BLaER1 treated with 17β-estradiol and CSF1 and Interleukin-3, amounts not matched to agents 10 nM and 100 nM (cell line): ENCODE results near the gene DCLRE1C.
"Not testable (repeated sequence)": the region's sequence is repeated elsewhere in the genome, so short reads cannot be mapped to it uniquely, and the experiment has no call there.

ENCODE experiments used
- H3K27ac ChIP-seq, 11 experiments: shearing (Covaris generic); formaldehyde crosslinking; 2 replicates each; pipeline ENCODE4 v1.8.1; 2022
- H3K27me3 ChIP-seq, 11 experiments: shearing (Covaris generic); formaldehyde crosslinking; 2 replicates each; pipeline ENCODE4 v1.8.1; 2022
- H3K36me3 ChIP-seq, 11 experiments: shearing (Covaris generic); formaldehyde crosslinking; 2 replicates each; pipeline ENCODE4 v1.8.1; 2022
- H3K4me1 ChIP-seq, 10 experiments: shearing (Covaris generic); formaldehyde crosslinking; 2 replicates each; pipeline ENCODE4 v1.8.1; 2022
- H3K4me2 ChIP-seq, 11 experiments: shearing (Covaris generic); formaldehyde crosslinking; 2 replicates each; pipeline ENCODE4 v1.8.1; 2022
- H3K4me3 ChIP-seq, 10 experiments: shearing (Covaris generic); formaldehyde crosslinking; 2 replicates each; pipeline ENCODE4 v1.8.1; 2022
- H3K9ac ChIP-seq, 11 experiments: shearing (Covaris generic); formaldehyde crosslinking; 2 replicates each; pipeline ENCODE4 v1.8.1; 2022
- H3K9me3 ChIP-seq, 11 experiments: shearing (Covaris generic); formaldehyde crosslinking; replicated peaks in 1 of 11; 2 replicates each; pipeline ENCODE4 v1.8.1; 2022
- H4K20me1 ChIP-seq, 11 experiments: shearing (Covaris generic); formaldehyde crosslinking; 2 replicates each; pipeline ENCODE4 v1.8.1; 2022
- Cebpa-rat ChIP-seq, 11 experiments: shearing (Covaris generic); IDR thresholded peaks; 2 replicates each; pipeline ENCODE4 v1.8.1; 2022

Gene DCLRE1C

DNA sequence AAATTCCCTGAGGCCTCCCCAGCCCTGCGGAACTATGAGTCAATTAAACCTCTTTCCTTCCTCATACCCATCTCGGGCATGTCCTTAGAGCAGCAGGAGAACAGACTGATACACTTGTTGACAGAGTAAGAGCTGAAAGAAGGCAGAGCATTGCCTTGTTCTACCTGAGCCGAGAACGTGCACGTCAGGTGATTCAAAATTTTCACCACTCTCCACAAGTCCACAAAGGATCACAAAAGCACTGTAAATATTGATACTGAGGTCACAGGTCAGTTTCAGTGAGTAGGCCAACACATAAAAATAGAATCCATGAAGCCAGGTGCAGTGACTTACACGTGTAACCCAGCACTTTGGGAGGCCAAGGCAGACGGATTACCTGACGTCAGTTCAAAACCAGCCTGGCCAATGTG is 27.8 kb downstream of the DCLRE1C start:
- Histone ChIP-seq H3K4me3 (no peak overlapping the region), H3K27me3 (no peaks in the 10 kb centered on the region), H3K4me1 (peaks cover 0 to 16% (median 3%) of the 10 kb centered on the region in 10 experiments; a peak in 8 of 20 replicates), H3K36me3 (peaks cover 91 to 98% (median 97%) of the 10 kb centered on the region in 11 experiments), H3K9ac (no peak overlapping the region), H3K27ac (no peak overlapping the region), H4K20me1 (peaks cover 0 to 10% (median 0%) of the 10 kb centered on the region in 11 experiments; a peak in 6 of 22 replicates), H3K9me3 (no peaks in the 10 kb centered on the region; a peak in 1 of 22 replicates), H3K4me2 (no peak overlapping the region)
- no peak for TF ChIP-seq Cebpa-rat (IDR thresholded peaks at IDR 0.05)

DNA sequence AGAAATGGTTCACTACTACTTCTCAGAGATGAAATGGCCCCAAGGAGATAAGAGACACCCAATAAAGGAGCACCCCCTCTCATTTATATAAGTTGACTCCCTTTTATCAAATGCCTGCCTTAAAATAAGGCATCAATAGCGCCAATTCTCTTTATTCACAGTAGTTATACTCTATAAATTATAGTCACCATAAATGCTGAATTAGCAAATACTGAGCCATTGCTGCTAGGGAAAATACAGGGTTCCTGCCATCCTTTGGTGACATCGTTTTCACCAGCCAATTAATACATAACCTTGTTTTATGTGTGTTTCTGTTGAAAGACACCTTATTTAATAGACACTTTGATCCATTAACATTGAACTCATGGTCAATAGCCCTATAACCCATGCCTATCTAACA is 28.6 kb downstream of the DCLRE1C start:
- H3K9me3 ChIP-seq: peaks cover 0 to 7% (median 2%) of the 10 kb centered on the region in 11 experiments; a peak in 7 of 22 replicates
- H4K20me1 ChIP-seq: peaks cover 0 to 10% (median 0%) of the 10 kb centered on the region in 11 experiments; a peak in 6 of 22 replicates
- no peak overlapping the region for H3K27ac ChIP-seq
- no peak for TF ChIP-seq Cebpa-rat (IDR thresholded peaks at IDR 0.05)
- no peak overlapping the region for H3K4me2 ChIP-seq
- no peaks in the 10 kb centered on the region for H3K27me3 ChIP-seq
- H3K36me3 ChIP-seq: peaks cover 91 to 98% (median 97%) of the 10 kb centered on the region in 11 experiments
- H3K4me1 ChIP-seq: peaks cover 0 to 16% (median 3%) of the 10 kb centered on the region in 10 experiments; a peak in 8 of 20 replicates
- no peak overlapping the region for H3K4me3 ChIP-seq
- H3K9ac ChIP-seq: no peak overlapping the region

DNA sequence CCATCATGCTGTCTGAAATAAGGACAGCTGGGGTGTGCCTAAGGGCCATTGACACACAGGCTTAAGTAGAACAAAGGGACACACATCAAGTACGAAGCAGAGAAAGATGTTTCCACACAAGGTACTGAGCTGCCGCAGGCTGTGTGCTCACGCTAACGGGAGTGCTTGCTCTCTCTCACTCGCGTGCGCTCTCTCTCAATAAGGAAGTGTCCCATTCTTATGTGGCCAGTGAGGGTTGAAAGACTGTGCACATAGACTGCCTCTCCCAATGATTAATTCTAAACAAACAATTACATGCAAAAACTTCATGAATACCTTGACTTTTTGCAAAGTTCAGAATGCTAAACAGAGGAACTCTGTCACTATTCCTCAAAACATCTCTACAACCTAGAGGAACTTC is 29.9 kb downstream of the DCLRE1C start:
- Histone ChIP-seq H3K4me2 (no peak overlapping the region), H3K27me3 (no peaks in the 10 kb centered on the region), H3K4me1 (peaks cover 0 to 16% (median 3%) of the 10 kb centered on the region in 10 experiments; a peak in 8 of 20 replicates), H4K20me1 (peaks cover 0 to 10% (median 0%) of the 10 kb centered on the region in 11 experiments; a peak in 6 of 22 replicates), H3K9me3 (peaks cover 6 to 18% (median 14%) of the 10 kb centered on the region in 11 experiments), H3K4me3 (no peak overlapping the region), H3K36me3 (peaks cover 91 to 98% (median 97%) of the 10 kb centered on the region in 11 experiments), H3K9ac (no peak overlapping the region), H3K27ac (no peak overlapping the region)
- TF ChIP-seq Cebpa-rat (IDR thresholded peaks at IDR 0.05): no peak

DNA sequence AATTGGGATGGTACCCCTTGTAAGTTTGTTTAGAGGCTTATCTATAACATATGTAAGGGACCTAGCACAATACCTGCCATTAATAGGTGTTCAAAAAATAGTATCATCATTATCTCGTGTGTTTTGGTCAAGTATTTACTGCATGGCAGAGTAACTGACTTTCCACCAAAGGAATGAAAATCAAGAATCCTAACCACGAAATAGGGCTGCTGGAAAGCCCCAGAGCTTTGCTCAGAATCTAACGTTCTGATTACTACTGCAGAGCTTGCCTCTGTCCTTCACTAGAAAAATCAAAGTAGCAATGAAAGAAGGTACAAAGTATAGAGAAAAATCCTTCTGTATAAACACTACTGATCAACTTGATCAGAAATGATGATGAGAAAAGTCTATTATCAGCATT is 34.9 kb downstream of the DCLRE1C start:
- Histone ChIP-seq H3K27me3 (no peaks in the 10 kb centered on the region), H3K4me2 (no peak overlapping the region), H3K27ac (no peak overlapping the region), H3K4me1 (no peaks in the 10 kb centered on the region), H3K9ac (no peak overlapping the region), H3K36me3 (peaks cover 98 to 100% (median 100%) of the 10 kb centered on the region in 11 experiments), H4K20me1 (peaks cover 0 to 18% (median 0%) of the 10 kb centered on the region in 11 experiments; a peak in 5 of 22 replicates), H3K9me3 (peaks cover 51 to 66% (median 55%) of the 10 kb centered on the region in 11 experiments), H3K4me3 (no peak overlapping the region)
- TF ChIP-seq Cebpa-rat (IDR thresholded peaks at IDR 0.05): no peak

DNA sequence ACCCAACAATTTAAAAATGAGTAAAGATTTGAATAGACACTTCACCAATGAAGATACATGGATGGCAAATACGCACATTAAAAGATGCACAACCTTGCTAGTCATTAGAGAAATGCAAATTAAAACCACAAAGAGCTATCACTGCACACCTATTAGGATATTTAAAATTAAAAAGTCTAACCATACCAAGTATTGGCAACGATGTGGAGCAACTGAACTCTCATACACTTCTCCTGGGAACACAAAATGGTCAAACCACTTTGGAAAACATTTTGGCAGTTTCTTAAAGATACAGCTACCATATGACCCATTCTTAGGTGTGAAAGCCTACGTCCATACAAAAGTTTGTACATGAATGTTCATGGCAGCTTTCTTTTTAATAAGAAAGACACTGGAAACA is 36.1 kb downstream of the DCLRE1C start:
- peaks cover 98 to 100% (median 100%) of the 10 kb centered on the region in 11 experiments for H3K36me3 ChIP-seq
- no peak overlapping the region for H3K27ac ChIP-seq

DNA sequence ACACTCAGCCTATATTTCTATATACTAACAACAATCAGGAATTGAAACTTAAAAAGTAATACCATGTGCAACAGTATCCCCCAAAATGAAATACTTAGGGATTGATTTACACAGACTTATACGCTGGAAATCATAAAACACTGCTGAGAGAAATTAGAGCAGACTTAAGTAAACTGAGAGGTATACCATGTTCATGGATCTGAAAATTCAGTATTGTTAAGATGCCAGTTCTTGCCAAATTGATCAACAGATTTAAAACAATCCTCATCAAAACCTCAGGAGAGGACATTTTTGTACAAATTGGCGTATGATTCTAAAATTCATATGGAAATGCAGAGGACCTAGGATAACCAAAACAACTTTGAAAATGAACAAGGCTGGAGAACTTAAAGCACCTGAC is 37.3 kb downstream of the DCLRE1C start:
- no peaks in the 10 kb centered on the region for H3K4me1 ChIP-seq
- H4K20me1 ChIP-seq: peaks cover 0 to 11% (median 0%) of the 10 kb centered on the region in 11 experiments; a peak in 4 of 22 replicates
- H3K4me2 ChIP-seq: no peak overlapping the region
- no peak overlapping the region for H3K4me3 ChIP-seq
- no peak overlapping the region for H3K27ac ChIP-seq
- H3K9me3 ChIP-seq: peaks cover 62 to 83% (median 71%) of the 10 kb centered on the region in 11 experiments
- TF ChIP-seq Cebpa-rat (IDR thresholded peaks at IDR 0.05): no peak
- H3K27me3 ChIP-seq: no peaks in the 10 kb centered on the region
- H3K9ac ChIP-seq: no peak overlapping the region
- H3K36me3 ChIP-seq: peaks cover 98 to 100% (median 100%) of the 10 kb centered on the region in 11 experiments

More for the DNA sequence above, 36.1 kb downstream of the DCLRE1C start:
- no peaks in the 10 kb centered on the region for H3K27me3 ChIP-seq
- peaks cover 0 to 11% (median 0%) of the 10 kb centered on the region in 11 experiments; a peak in 4 of 22 replicates for H4K20me1 ChIP-seq
- TF ChIP-seq Cebpa-rat (IDR thresholded peaks at IDR 0.05): no peak
- H3K4me2 ChIP-seq: no peak overlapping the region
- peaks cover 57 to 78% (median 65%) of the 10 kb centered on the region in 11 experiments for H3K9me3 ChIP-seq
- no peaks in the 10 kb centered on the region for H3K4me1 ChIP-seq
- peak overlapping the region in 6 of 10 experiments; percentile 1 to 22 (median 8); a peak in 6 of 20 replicates for H3K4me3 ChIP-seq
- no peak overlapping the region for H3K9ac ChIP-seq

DNA sequence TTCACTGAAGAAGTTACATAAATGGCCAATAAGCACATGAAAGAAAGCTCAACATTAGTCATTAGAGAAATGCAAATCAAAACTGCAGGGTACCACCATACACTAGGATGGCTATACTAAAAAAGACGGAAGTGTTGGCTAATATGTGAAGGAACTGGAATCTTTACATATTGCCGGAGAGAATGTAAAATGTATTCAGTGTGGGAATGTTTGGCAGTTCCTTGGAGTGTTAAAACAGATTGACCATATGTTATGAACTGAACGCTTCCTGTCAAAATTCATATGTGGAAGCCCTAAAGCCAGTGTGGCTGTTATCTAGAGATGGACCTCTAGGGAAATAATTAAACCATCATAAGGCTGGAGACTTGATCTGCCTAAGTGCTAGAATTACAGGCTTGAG is 42.1 kb downstream of the DCLRE1C start:
- Histone ChIP-seq H3K27me3 (no peaks in the 10 kb centered on the region), H3K36me3 (peaks cover 98 to 100% (median 100%) of the 10 kb centered on the region in 11 experiments), H3K9ac (no peak overlapping the region), H3K4me2 (no peak overlapping the region), H3K27ac (no peak overlapping the region), H3K9me3 (peaks cover 37 to 66% (median 58%) of the 10 kb centered on the region in 11 experiments), H3K4me3 (no peak overlapping the region), H4K20me1 (peaks cover 0 to 18% (median 0%) of the 10 kb centered on the region in 11 experiments; a peak in 4 of 22 replicates), H3K4me1 (no peaks in the 10 kb centered on the region)
- TF ChIP-seq Cebpa-rat (IDR thresholded peaks at IDR 0.05): no peak

DNA sequence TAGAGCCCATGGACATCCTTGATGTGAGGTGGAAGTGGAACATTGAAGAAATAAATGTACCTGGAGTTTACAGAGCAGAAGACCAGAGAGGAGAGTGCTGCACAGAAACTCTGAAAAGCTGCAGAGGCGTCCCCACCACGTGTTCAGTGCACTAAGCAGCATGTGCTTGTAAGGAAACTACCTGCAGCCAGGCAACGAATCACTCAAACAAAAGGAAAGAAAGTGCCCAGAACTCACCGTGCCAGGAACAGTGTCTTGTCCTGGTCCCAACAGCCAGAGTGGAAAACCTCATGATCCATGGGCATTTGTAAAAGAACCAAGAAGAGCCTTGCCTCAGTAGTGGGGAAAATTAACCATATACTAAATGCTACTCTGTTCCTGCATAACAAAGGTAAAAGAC is 42.9 kb downstream of the DCLRE1C start:
- Histone ChIP-seq H4K20me1 (peaks cover 0 to 11% (median 0%) of the 10 kb centered on the region in 11 experiments; a peak in 3 of 22 replicates), H3K4me2 (no peak overlapping the region), H3K4me1 (no peaks in the 10 kb centered on the region), H3K27me3 (no peaks in the 10 kb centered on the region), H3K36me3 (peaks cover 98 to 100% (median 100%) of the 10 kb centered on the region in 11 experiments), H3K9ac (no peak overlapping the region), H3K27ac (no peak overlapping the region), H3K4me3 (no peak overlapping the region), H3K9me3 (peaks cover 33 to 61% (median 52%) of the 10 kb centered on the region in 11 experiments)
- no peak for TF ChIP-seq Cebpa-rat (IDR thresholded peaks at IDR 0.05)

DNA sequence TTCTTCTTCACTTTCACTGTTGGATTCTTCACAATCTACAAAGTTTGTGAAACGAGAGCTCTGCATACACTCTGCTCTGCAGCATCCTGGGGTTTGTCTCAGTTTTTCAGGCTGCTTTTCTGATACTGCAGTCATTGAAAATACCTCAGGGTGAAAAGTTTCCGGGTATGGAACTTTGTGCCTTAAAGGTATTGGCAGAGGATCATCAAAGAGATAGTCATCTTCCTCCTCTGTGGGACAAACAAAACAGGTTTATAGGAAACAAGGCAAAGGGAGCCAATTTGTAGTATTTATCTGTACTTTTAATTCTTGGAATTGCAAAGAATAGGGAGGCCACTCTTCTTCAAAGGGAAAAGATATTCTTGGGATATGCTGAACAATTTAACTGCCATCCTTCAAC is 44.8 kb downstream of the DCLRE1C start:
- no peaks in the 10 kb centered on the region for H3K27me3 ChIP-seq
- H3K9me3 ChIP-seq: peaks cover 26 to 45% (median 40%) of the 10 kb centered on the region in 11 experiments; a peak in 21 of 22 replicates
- H3K4me3 ChIP-seq: no peak overlapping the region
- TF ChIP-seq Cebpa-rat (IDR thresholded peaks at IDR 0.05): no peak
- no peaks in the 10 kb centered on the region for H3K4me1 ChIP-seq
- no peak overlapping the region for H3K4me2 ChIP-seq
- H3K9ac ChIP-seq: no peak overlapping the region
- no peak overlapping the region for H3K27ac ChIP-seq
- H4K20me1 ChIP-seq: peaks cover 0 to 8% (median 0%) of the 10 kb centered on the region in 11 experiments; a peak in 2 of 22 replicates
- H3K36me3 ChIP-seq: peaks cover 88 to 100% (median 94%) of the 10 kb centered on the region in 11 experiments

DNA sequence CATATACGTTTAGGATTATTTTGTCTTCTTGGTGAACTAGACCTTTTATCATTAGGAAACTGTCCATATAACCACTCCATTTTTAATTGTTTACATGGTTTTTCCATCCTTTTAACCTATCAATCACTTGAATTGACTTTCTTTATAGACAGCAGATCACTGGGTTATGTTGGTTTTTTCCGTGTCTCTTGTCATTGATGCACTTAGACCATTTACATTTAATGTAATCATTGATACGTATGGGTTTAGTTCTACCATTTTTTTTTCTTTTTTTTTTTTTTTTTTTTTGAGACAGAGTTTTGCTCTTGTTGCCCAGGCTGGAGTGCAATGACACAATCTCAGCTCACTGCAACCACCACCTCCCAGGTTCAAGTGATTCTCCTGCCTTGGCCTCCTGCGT is 46.3 kb downstream of the DCLRE1C start:
- H3K9ac ChIP-seq, H3K4me2 ChIP-seq, H3K27me3 ChIP-seq, H3K4me3 ChIP-seq, H3K27ac ChIP-seq, H3K4me1 ChIP-seq, H4K20me1 ChIP-seq: not testable (repeated sequence)
- H3K9me3 ChIP-seq: peaks cover 12 to 32% (median 26%) of the 10 kb centered on the region in 11 experiments; a peak in 20 of 22 replicates
- peaks cover 73 to 100% (median 92%) of the 10 kb centered on the region in 11 experiments for H3K36me3 ChIP-seq
